GM18873 (cell line): ENCODE results near the gene PACRG.

ENCODE experiments used
- ATAC-seq: cut with Tn5 transposase; IDR thresholded peaks from one replicate; pipeline ENCODE4 v1.9.1; 2021; ENCODE audit warnings: mild to moderate bottlenecking, moderate library complexity, moderate number of reproducible peaks; ENCODE audit not compliant: unreplicated experiment, low FRiP score

PACRG gene

GRCh38 chr6:162773996-162774395 is 46.2 kb downstream of the PACRG start:
- ATAC-seq = no peak

GRCh38 chr6:162777091-162777490 is 49.3 kb downstream of the PACRG start:
- ATAC-seq = no peak

GRCh38 chr6:162778603-162779002 is 50.8 kb downstream of the PACRG start:
- ATAC-seq = no peak

GRCh38 chr6:162785632-162786242 is 58.0 kb downstream of the PACRG start:
- ATAC-seq = no peak

GRCh38 chr6:162798546-162799266 is 70.9 kb downstream of the PACRG start:
- ATAC-seq = no peak

- ATAC-seq = no peak
Observed at GRCh38 chr6:162814426-162814973, 86.7 kb downstream of the PACRG start.

- ATAC-seq = no peak
Observed at GRCh38 chr6:162817196-162817595, 89.4 kb downstream of the PACRG start.

GRCh38 chr6:162819284-162819683 is 91.5 kb downstream of the PACRG start:
- no peak for ATAC-seq

- ATAC-seq = no peak
Observed at GRCh38 chr6:162821102-162821501, 93.3 kb downstream of the PACRG start.

- no peak for ATAC-seq
Observed at GRCh38 chr6:162825597-162825996, 97.8 kb downstream of the PACRG start.

- ATAC-seq = no peak
Observed at GRCh38 chr6:162829013-162829742, 101.4 kb downstream of the PACRG start.

- no peak for ATAC-seq
Observed at GRCh38 chr6:162833776-162834175, 106.0 kb downstream of the PACRG start.

- ATAC-seq = no peak
Observed at GRCh38 chr6:162845972-162846371, 118.2 kb downstream of the PACRG start.

GRCh38 chr6:162846723-162847122 is 118.9 kb downstream of the PACRG start:
- no peak for ATAC-seq

- no peak for ATAC-seq
Observed at GRCh38 chr6:162849269-162849668, 121.5 kb downstream of the PACRG start.

- ATAC-seq = no peak
Observed at GRCh38 chr6:162852192-162852591, 124.4 kb downstream of the PACRG start.

GRCh38 chr6:162852840-162853577 is 125.2 kb downstream of the PACRG start:
- ATAC-seq = no peak

- ATAC-seq = no peak
Observed at GRCh38 chr6:162854228-162854627, 126.5 kb downstream of the PACRG start.

- no peak for ATAC-seq
Observed at GRCh38 chr6:162854734-162855191, 127.0 kb downstream of the PACRG start.

- ATAC-seq = no peak
Observed at GRCh38 chr6:162856885-162857284, 129.1 kb downstream of the PACRG start.
